ENCODE results near the gene ERG. TPM values are rescaled to one million over a fixed set of nuclear protein-coding genes. Genes with fewer than 3 reads are reported as not detected.

The ERG gene
- total RNA-seq, 3 donors from 2014 or later (not counting 1 experiment from before 2014, with no cell fraction given), result 0.36 to 0.58 TPM; not detected in 1

- 91% methylated on average over 10 of the region's 10 CpGs for WGBS (ENCODE audit: insufficient coverage)
Measured at GRCh38 chr21:38354231-38354630, 144.0 kb downstream of the ERG start.

GRCh38 chr21:38352536-38353219 lies 145.6 kb downstream of the ERG start:
- WGBS (ENCODE audit: insufficient coverage), result 51% methylated on average over 6 of the region's 6 CpGs
- Histone ChIP-seq H3K4me1 (ENCODE audit: control insufficient read depth, insufficient read depth, low read length) (peaks cover 6% of the 10 kb centered on the region), H3K4me3 (ENCODE audit: low read length) (no peak overlapping the region), H3K9me3 (ENCODE audit: control insufficient read depth, insufficient read depth, low read length) (no peaks in the 10 kb centered on the region), H3K27ac (ENCODE audit: low read length) (no peak overlapping the region), H3K36me3 (ENCODE audit: control insufficient read depth, insufficient read depth, low read length) (no peaks in the 10 kb centered on the region), H3K27me3 (ENCODE audit: control insufficient read depth, insufficient read depth, low read length) (no peaks in the 10 kb centered on the region)
- no peaks in the 10 kb centered on the region for H3K36me3 Mint-ChIP-seq
- no peaks in the 10 kb centered on the region for H3K4me1 Mint-ChIP-seq
- intact Hi-C loops (cut with micrococcal nuclease), result loop anchor here (10.0 kb wide), 1 partner anchor 678 kb away; no protein-coding TSS in a partner anchor
- no peak overlapping the region for H3K27ac Mint-ChIP-seq
- H3K9me3 Mint-ChIP-seq, result no peaks in the 10 kb centered on the region
- DNase-seq (peak in 1 of 2 donors; percentile 65), ATAC-seq (no peak)
- TF ChIP-seq CTCF (IDR thresholded peaks at IDR 0.05), result no peak
- H3K4me3 Mint-ChIP-seq, result no peak overlapping the region
- peaks cover 16 to 21% of the 10 kb centered on the region in 2 donors for H3K27me3 Mint-ChIP-seq (ENCODE audit: low read depth in 2 of 2)

More at GRCh38 chr21:38354231-38354630, 144.0 kb downstream of the ERG start:
- H3K27me3 ChIP-seq (ENCODE audit: control insufficient read depth, insufficient read depth, low read length), result no peaks in the 10 kb centered on the region
- H3K4me3 Mint-ChIP-seq, result no peak overlapping the region
- peaks cover 16 to 25% of the 10 kb centered on the region in 2 donors for H3K27me3 Mint-ChIP-seq (ENCODE audit: low read depth in 2 of 2)
- intact Hi-C loops (cut with micrococcal nuclease), result loop anchor here (10.0 kb wide), 1 partner anchor 679 kb away; no protein-coding TSS in a partner anchor
- no peak overlapping the region for H3K27ac Mint-ChIP-seq
- H3K4me3 ChIP-seq (ENCODE audit: low read length), result no peak overlapping the region
- no peaks in the 10 kb centered on the region for H3K36me3 ChIP-seq (ENCODE audit: control insufficient read depth, insufficient read depth, low read length)
- peaks cover 6% of the 10 kb centered on the region for H3K4me1 ChIP-seq (ENCODE audit: control insufficient read depth, insufficient read depth, low read length)
- H3K9me3 Mint-ChIP-seq, result no peaks in the 10 kb centered on the region
- H3K9me3 ChIP-seq (ENCODE audit: control insufficient read depth, insufficient read depth, low read length), result no peaks in the 10 kb centered on the region
- H3K27ac ChIP-seq (ENCODE audit: low read length), result no peak overlapping the region
- no peaks in the 10 kb centered on the region for H3K36me3 Mint-ChIP-seq
- no peak for TF ChIP-seq CTCF (IDR thresholded peaks at IDR 0.05)
- DNase-seq (no peak), ATAC-seq (no peak)
- no peaks in the 10 kb centered on the region for H3K4me1 Mint-ChIP-seq

GRCh38 chr21:38351961-38352521 lies 146.2 kb downstream of the ERG start:
- peak in 1 of 2 donors; percentile 14 for DNase-seq
- no peak for ATAC-seq
- Mint-ChIP-seq H3K27me3 (ENCODE audit: low read depth in 2 of 2) (peaks cover 16 to 22% of the 10 kb centered on the region in 2 donors), H3K27ac (no peak overlapping the region), H3K9me3 (no peaks in the 10 kb centered on the region), H3K36me3 (no peaks in the 10 kb centered on the region), H3K4me3 (no peak overlapping the region), H3K4me1 (no peaks in the 10 kb centered on the region)
- Histone ChIP-seq H3K4me1 (ENCODE audit: control insufficient read depth, insufficient read depth, low read length) (peaks cover 6% of the 10 kb centered on the region), H3K27me3 (ENCODE audit: control insufficient read depth, insufficient read depth, low read length) (no peaks in the 10 kb centered on the region), H3K36me3 (ENCODE audit: control insufficient read depth, insufficient read depth, low read length) (no peaks in the 10 kb centered on the region), H3K4me3 (ENCODE audit: low read length) (no peak overlapping the region), H3K9me3 (ENCODE audit: control insufficient read depth, insufficient read depth, low read length) (no peaks in the 10 kb centered on the region), H3K27ac (ENCODE audit: low read length) (no peak overlapping the region)
- TF ChIP-seq CTCF (IDR thresholded peaks at IDR 0.05), result no peak
- intact Hi-C loops (cut with micrococcal nuclease), result loop anchor here (10.0 kb wide), 1 partner anchor 677 kb away; no protein-coding TSS in a partner anchor
- WGBS (ENCODE audit: insufficient coverage), result 26% methylated on average over 9 of the region's 10 CpGs

Data from natural killer cell (primary cell).